K562 (cell line): ENCODE results near the gene WWC2. TPM values are rescaled to one million over a fixed set of nuclear protein-coding genes. Genes with fewer than 3 reads are reported as not detected.
A peak's percentile ranks its signal among the peaks of the same experiment; 100 is the strongest.

ENCODE experiments used
- ARID3A ChIP-seq: IDR thresholded peaks from 2 replicates; pipeline ENCODE4 v1.6.1; 2012; ENCODE audit warnings: low read depth, low read length, improper control_type of control experiment, borderline replicate concordance
- CHD7 ChIP-seq: fragments of 200-600 bp; sonication (generic); IDR thresholded peaks from one replicate; pipeline ENCODE4 v1.6.1; 2012; ENCODE audit warnings: mild to moderate bottlenecking, low read depth, low read length, inconsistent platforms
- ELF4 ChIP-seq: fragments of 450-650 bp; formaldehyde crosslinking; IDR thresholded peaks from 2 replicates; pipeline ENCODE4 v1.4.0; 2022; ENCODE audit warnings: missing genetic modification characterization
- GTF2B ChIP-seq: IDR thresholded peaks from 2 replicates; pipeline ENCODE4 v1.6.1; 2011; ENCODE audit not compliant: insufficient read length; ENCODE audit errors: extremely low read depth
- KDM1A ChIP-seq, 2 experiments: fragments of 450-650 bp; IDR thresholded peaks; 2 replicates each; pipeline ENCODE4 v1.6.1; 2016; ENCODE audit warnings: mild to moderate bottlenecking in 2 of 2
- MTA2 ChIP-seq: fragments of 450-650 bp; IDR thresholded peaks from 2 replicates; pipeline ENCODE4 v1.6.1; 2016; ENCODE audit warnings: low read depth
- ZNF263 ChIP-seq: sonication (generic); formaldehyde crosslinking; IDR thresholded peaks from 2 replicates; pipeline ENCODE4 v1.8.0; 2022; ENCODE audit warnings: mild to moderate bottlenecking, missing genetic modification reagents, borderline replicate concordance
- ZNF589 ChIP-seq: fragments of 200-800 bp; sonication (Bioruptor generic); IDR thresholded peaks from 2 replicates; pipeline ENCODE4 v1.6.1; 2016; ENCODE audit warnings: low read depth, missing genetic modification characterization, missing compliant biosample characterization
- polyA plus RNA-seq, 8 experiments: library from polyadenylated mRNA; depleted of rRNA in 4 of 8; stranded (reverse) in 5 of 8; unstranded in 3 of 8; fragments of >200 nt; fragmentation: Nextera tagmentation in 2 of 8; fragmentation: Illumina TruSeq in 1 of 8; extraction: Ambion mirVana in 2 of 8; extraction: Trizol in 1 of 8; gene quantifications; 2 replicates each; pipeline versions ENCODE4 v1.2.1 to v1.2.3, GENCODE V29; 2011 to 2014; ENCODE audit warnings: inconsistent platforms in 1 of 8, missing spikeins in 1 of 8
- total RNA-seq, 7 experiments: library from RNA; depleted of rRNA in 6 of 7; stranded (reverse); fragments of >200 nt in 6 of 7; fragmentation: Illumina TruSeq in 2 of 7; extraction: Trizol in 2 of 7; gene quantifications; 2 replicates each; pipeline versions ENCODE4 v1.2.1 to v1.2.3, GENCODE V29; 2011 to 2021; ENCODE audit warnings: low replicate concordance in 1 of 7

Gene WWC2
- total and polyA plus RNA-seq, 9 of the 15 experiments (the other 6 are each of a cell fraction or from before 2014, with no cell fraction given), result 3.7 to 39.4 (median 19.6) TPM

- no peak for TF ChIP-seq CHD7
- no peak for TF ChIP-seq GTF2B
- no peak for TF ChIP-seq ZNF263 (CRISPR knock-in tag)
- TF ChIP-seq ELF4 (CRISPR knock-in tag), result peak; percentile 98
- TF ChIP-seq ZNF589 (CRISPR knock-in tag), result peak; percentile 100
- TF ChIP-seq ARID3A, result no peak
- no peak for TF ChIP-seq KDM1A (IDR thresholded peaks at IDR 0.05)
- TF ChIP-seq MTA2, result no peak
Measured at GRCh38 chr4:183348706-183349659, 249.9 kb downstream of the WWC2 start (continued).
